OCI-LY7 (cell line): ENCODE measurements around the gene UBAC1. TPM values are rescaled to one million over a fixed set of nuclear protein-coding genes. Genes with fewer than 3 reads are reported as not detected.

Experiments
- BruUV-seq: library from RNA; stranded (reverse); fragments of 400-500 nt; replicated peaks from 2 replicates; lab custom pipeline; 2021; lab: Mats Ljungman, UMichigan
- CTCF ChIA-PET: fragments of 300-600 bp; sonication (Branson Sonifier 250); formaldehyde crosslinking; loops from one replicate; lab custom pipeline; 2022; ENCODE audit warnings: antibody characterized with exemption; ENCODE audit not compliant: unreplicated experiment; lab: Charles Lee
- POLR2A ChIA-PET: fragments of 300-600 bp; sonication (Branson Sonifier 250); formaldehyde crosslinking; loops from one replicate; lab custom pipeline; 2022; ENCODE audit warnings: antibody characterized with exemption; lab: Charles Lee
- DNase-seq: peaks from one replicate; pipeline ENCODE4 v3.0.0-alpha.2; 2015; ENCODE audit warnings: low spot score
- H2AFZ ChIP-seq: fragments of 200-600 bp; sonication (generic), shearing (Covaris generic); 2 replicates; pipeline ENCODE4 v1.6.1; 2014; ENCODE audit warnings: mild to moderate bottlenecking, antibody characterized with exemption, low read length, moderate library complexity
- H3K27ac ChIP-seq: fragments of 200-600 bp; sonication (generic); 2 replicates; pipeline ENCODE4 v1.5.1; 2014; ENCODE audit warnings: mixed run types, low read depth, mild to moderate bottlenecking, moderate library complexity, low read length, inconsistent platforms; ENCODE audit not compliant: poor library complexity, severe bottlenecking
- H3K36me3 ChIP-seq: fragments of 200-600 bp; sonication (generic); 2 replicates; pipeline ENCODE4 v1.6.1; 2014; ENCODE audit warnings: mild to moderate bottlenecking, antibody characterized with exemption, low read length, moderate library complexity, mixed read lengths; ENCODE audit not compliant: insufficient read depth
- H3K4me1 ChIP-seq: fragments of 200-600 bp; sonication (generic); 2 replicates; pipeline ENCODE4 v1.5.1; 2014; ENCODE audit warnings: mild to moderate bottlenecking, low read length; ENCODE audit not compliant: insufficient read depth, poor library complexity, severe bottlenecking
- H3K4me2 ChIP-seq: fragments of 200-600 bp; sonication (generic); 2 replicates; pipeline ENCODE4 v1.6.1; 2014; ENCODE audit warnings: mild to moderate bottlenecking, low read length
- H3K4me3 ChIP-seq: fragments of 200-600 bp; sonication (generic); 2 replicates; pipeline ENCODE4 v1.5.1; 2014; ENCODE audit warnings: mild to moderate bottlenecking, low read depth, low read length; ENCODE audit not compliant: poor library complexity, severe bottlenecking
- H3K79me2 ChIP-seq: fragments of 200-600 bp; sonication (generic); 2 replicates; pipeline ENCODE4 v1.6.1; 2016; ENCODE audit warnings: low read depth, mild to moderate bottlenecking, low read length, moderate library complexity, mixed read lengths; ENCODE audit not compliant: insufficient read depth
- H3K9me2 ChIP-seq: fragments of 200-600 bp; sonication (generic); 2 replicates; pipeline ENCODE4 v1.6.1; 2016; ENCODE audit warnings: mild to moderate bottlenecking, low read length, mixed read lengths; ENCODE audit not compliant: insufficient read depth
- H3K9me3 ChIP-seq: fragments of 200-600 bp; sonication (generic); 2 replicates; pipeline ENCODE4 v1.6.1; 2014; ENCODE audit warnings: mild to moderate bottlenecking, mixed run types, low read length, mixed read lengths
- H4K20me1 ChIP-seq: fragments of 200-600 bp; sonication (generic); 2 replicates; pipeline ENCODE4 v1.6.1; 2014; ENCODE audit warnings: mild to moderate bottlenecking, antibody characterized with exemption, low read length, moderate library complexity, mixed read lengths; ENCODE audit not compliant: insufficient read depth
- CTCF ChIP-seq: fragments of 200-600 bp; sonication (generic); conservative IDR thresholded peaks from 2 replicates; pipeline ENCODE4 v1.5.1; 2014; ENCODE audit warnings: mild to moderate bottlenecking, antibody characterized with exemption, low read length, moderate library complexity, mixed read lengths
- EZH2phosphoT487 ChIP-seq: fragments of 200-600 bp; sonication (generic); IDR thresholded peaks from 2 replicates; pipeline ENCODE4 v1.6.1; 2018; ENCODE audit warnings: low read depth, borderline replicate concordance, mild to moderate bottlenecking, mixed run types, antibody characterized with exemption, low read length, moderate library complexity, mixed read lengths
- intact Hi-C: fragments of 100-400 bp; cut with micrococcal nuclease; formaldehyde crosslinking; loops from one replicate; pipeline ENCODE4 v1.10.0; 2022; ENCODE audit not compliant: unreplicated experiment
- total RNA-seq, 2 experiments: library from RNA; depleted of rRNA in 1 of 2; stranded (reverse); fragments of >200 nt in 1 of 2; shearing (Covaris generic) in 1 of 2; gene quantifications; 2 replicates each; pipeline ENCODE4 v1.2.3, GENCODE V29; 2014 to 2022

UBAC1 gene
- total RNA-seq, 2 experiments from 2014 or later, result 42.3 to 59.2 TPM

GRCh38 chr9:135976531-135976930 lies 15.4 kb upstream of the UBAC1 start:
- Histone ChIP-seq H3K4me3 (no peak overlapping the region), H3K27ac (no peak overlapping the region), H3K4me1 (no peaks in the 10 kb centered on the region), H3K9me2 (no peaks in the 10 kb centered on the region), H2AFZ (no peak overlapping the region), H3K79me2 (no peaks in the 10 kb centered on the region), H3K9me3 (no peaks in the 10 kb centered on the region), H3K4me2 (no peak overlapping the region), H3K36me3 (no peaks in the 10 kb centered on the region), H4K20me1 (no peaks in the 10 kb centered on the region)
- ChIA-PET CTCF (no interaction called here), POLR2A (no interaction called here)
- no peak for DNase-seq
- TF ChIP-seq EZH2phosphoT487, result no peak
- TF ChIP-seq CTCF, result no peak
- no TSS peak for BruUV-seq
- intact Hi-C loops, result no loop called here

DNA sequence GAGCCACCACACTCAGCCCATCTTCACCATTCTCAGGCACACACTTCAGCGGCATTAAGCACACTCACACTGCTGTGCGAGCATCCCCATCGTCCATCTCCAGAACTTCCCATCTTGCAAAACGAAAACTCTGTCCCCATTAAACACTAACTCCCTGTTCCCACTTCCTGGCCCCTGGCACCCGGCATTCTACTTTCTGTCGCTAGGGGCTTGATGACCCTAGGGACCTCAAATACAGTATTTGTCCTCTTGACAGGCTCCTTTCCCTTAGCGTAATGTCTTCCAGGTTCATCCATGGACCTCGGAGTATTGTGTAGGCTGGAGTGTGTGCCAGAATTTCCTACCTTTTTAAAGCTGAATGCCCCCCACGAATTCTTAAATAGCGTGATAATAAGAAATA lies 14.7 kb upstream of the UBAC1 start:
- Histone ChIP-seq H3K9me3 (no peaks in the 10 kb centered on the region), H2AFZ (no peak overlapping the region), H3K9me2 (no peaks in the 10 kb centered on the region), H3K4me2 (no peak overlapping the region), H3K4me3 (no peak overlapping the region), H3K79me2 (no peaks in the 10 kb centered on the region), H3K36me3 (no peaks in the 10 kb centered on the region), H4K20me1 (no peaks in the 10 kb centered on the region), H3K4me1 (no peaks in the 10 kb centered on the region), H3K27ac (no peak overlapping the region)
- CTCF ChIA-PET, result no interaction called here
- no peak for TF ChIP-seq CTCF
- TF ChIP-seq EZH2phosphoT487, result no peak
- DNase-seq, result no peak
- no TSS peak for BruUV-seq
- intact Hi-C loops, result no loop called here
- POLR2A ChIA-PET, result no interaction called here

- no peaks in the 10 kb centered on the region for H3K9me3 ChIP-seq
- intact Hi-C loops, result no loop called here
- no peak overlapping the region for H3K27ac ChIP-seq
These were observed 13.0 kb upstream of the UBAC1 start for GRCh38 chr9:135974220-135974573.

More at GRCh38 chr9:135974220-135974573, 13.0 kb upstream of the UBAC1 start:
- Histone ChIP-seq H3K4me1 (no peaks in the 10 kb centered on the region), H3K4me2 (no peak overlapping the region), H3K79me2 (no peaks in the 10 kb centered on the region), H3K4me3 (no peak overlapping the region), H3K36me3 (no peaks in the 10 kb centered on the region), H4K20me1 (no peaks in the 10 kb centered on the region), H3K9me2 (no peaks in the 10 kb centered on the region), H2AFZ (no peak overlapping the region)
- no TSS peak for BruUV-seq
- no peak for DNase-seq
- ChIA-PET CTCF (no interaction called here), POLR2A (no interaction called here)
- no peak for TF ChIP-seq EZH2phosphoT487
- TF ChIP-seq CTCF, result peak; percentile 56
